Ovary (tissue), 3 donors: ENCODE results near the gene FBXL17.

Experiments
- CTCF ChIP-seq, 3 donors: fragments of 450-650 bp in 2 of 3; fragments of 200-600 bp in 1 of 3; IDR thresholded peaks; one replicate each; pipeline versions ENCODE4 v1.5.1 to v1.8.0; 2016 to 2022; ENCODE audit warnings: antibody characterized with exemption in 3 of 3, mild to moderate bottlenecking in 1 of 3
- EP300 ChIP-seq: sonication (generic); formaldehyde crosslinking; IDR thresholded peaks from one replicate; pipeline ENCODE4 v1.6.1; 2017; ENCODE audit warnings: antibody characterized with exemption
- POLR2A ChIP-seq: fragments of 450-650 bp; IDR thresholded peaks from one replicate; pipeline ENCODE4 v1.6.1; 2017; ENCODE audit warnings: antibody characterized with exemption, mild to moderate bottlenecking, moderate library complexity
- donor health status: DM: no; HTN: no; CAD: no.

GRCh38 chr5:108238461-108238860, 143.4 kb downstream of the FBXL17 start:
- no peak for TF ChIP-seq CTCF (IDR thresholded peaks at IDR 0.05)
- no peak for TF ChIP-seq EP300
- no peak for TF ChIP-seq POLR2A
